HG03469 (cell line): ENCODE results near the gene CADM1.
A peak's percentile ranks its signal among the peaks of the same experiment; 100 is the strongest.

ENCODE experiments used
- ATAC-seq: cut with Tn5 transposase; IDR thresholded peaks from one replicate; pipeline ENCODE4 v1.9.1; 2021; ENCODE audit warnings: mild to moderate bottlenecking, moderate library complexity, moderate number of reproducible peaks; ENCODE audit not compliant: unreplicated experiment

Gene CADM1

DNA sequence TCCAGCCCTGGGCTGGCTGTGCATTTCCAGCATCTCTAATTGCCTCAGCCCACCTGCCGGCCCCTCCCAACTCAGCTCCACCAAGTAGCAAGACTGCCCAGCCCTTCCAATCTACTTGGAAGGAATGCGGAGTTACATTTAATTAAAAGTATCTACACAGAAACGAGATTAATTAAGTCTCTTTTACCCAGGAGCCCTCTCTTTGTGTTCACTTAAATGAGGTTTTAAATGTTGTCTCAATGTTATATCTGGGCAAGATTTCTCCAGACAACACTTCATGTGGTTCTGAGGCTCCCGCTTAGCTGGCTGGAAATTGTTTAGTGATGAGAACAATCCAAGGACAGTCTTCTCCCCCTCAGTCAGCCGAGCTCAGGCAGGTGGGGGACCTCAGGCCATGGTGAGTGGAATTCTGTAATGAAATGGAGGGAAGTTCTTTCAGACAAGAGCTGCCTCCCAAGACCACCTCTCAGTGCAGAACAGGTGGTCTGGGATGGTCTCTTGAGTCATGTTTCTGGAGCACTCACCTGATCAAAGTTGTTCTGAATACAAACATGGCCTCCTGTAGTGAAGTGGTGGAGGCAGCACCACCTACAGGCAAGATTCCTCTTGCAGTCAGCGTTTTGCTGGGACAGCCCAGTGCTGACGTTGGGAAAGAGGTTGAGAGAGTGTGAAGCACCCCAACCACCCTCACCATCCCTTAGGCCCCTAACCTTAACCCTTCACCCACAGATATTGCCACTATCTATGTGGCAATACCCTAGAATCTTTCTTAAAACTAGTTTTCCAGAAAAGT is 371.6 kb downstream of the CADM1 start:
- ATAC-seq: no peak

DNA sequence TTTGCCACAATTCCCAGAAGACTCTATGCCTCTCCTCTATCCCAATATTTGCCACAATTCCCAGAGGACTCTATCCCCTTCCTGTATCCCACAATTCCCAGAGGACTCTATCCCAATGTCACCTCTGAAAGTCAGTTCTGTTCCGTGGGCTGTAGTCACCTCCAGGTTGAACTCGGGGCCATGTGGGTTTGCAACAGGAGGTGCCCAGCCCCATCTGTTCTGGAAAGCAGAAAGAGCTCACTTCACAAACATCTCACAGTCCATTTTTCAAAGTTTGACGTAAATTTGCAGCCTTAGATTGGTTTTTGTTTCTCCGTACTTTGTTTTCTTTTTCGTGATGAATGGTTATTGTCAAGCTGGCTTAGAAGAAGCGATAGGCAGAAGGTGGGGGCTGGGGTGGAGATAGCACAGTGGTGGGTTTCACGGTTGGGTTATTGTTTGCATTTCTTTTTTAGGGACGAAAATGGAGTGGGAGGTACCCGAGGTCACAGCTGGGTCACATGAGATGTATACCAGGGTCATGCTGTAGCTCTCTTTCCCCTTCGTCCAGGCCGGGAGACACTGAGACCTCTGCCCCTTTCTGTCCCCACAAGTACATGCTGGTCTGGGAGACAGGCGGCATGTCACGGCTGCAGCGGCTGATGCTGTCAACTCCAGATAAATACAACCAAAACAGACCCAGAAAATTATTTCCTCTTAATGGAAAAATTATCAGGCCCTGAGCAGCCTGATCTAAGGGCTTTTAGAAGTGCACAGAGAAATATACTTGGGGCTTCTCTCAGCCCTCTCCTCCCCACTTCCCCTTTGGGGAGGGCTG is 374.5 kb downstream of the CADM1 start:
- no peak for ATAC-seq

DNA sequence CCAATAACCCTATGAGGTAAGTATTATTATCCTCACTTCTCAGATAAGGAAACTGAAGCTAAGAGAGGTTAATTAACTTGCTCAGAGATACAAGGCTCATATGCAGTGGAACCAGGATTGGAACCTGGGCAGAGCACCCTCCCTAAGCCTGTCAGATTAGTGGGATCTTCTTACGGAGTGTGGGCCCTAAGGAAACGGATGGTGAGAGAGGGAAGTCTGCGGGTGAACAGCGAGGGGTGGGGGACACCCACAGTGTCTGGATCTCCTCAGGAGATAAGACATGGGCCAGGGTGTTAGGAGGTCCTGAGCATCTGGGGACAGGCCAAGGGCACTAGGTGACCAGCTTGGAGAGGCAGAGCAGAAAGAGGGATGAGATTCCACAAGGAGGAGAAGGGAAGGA is 376.0 kb downstream of the CADM1 start:
- no peak for ATAC-seq

DNA sequence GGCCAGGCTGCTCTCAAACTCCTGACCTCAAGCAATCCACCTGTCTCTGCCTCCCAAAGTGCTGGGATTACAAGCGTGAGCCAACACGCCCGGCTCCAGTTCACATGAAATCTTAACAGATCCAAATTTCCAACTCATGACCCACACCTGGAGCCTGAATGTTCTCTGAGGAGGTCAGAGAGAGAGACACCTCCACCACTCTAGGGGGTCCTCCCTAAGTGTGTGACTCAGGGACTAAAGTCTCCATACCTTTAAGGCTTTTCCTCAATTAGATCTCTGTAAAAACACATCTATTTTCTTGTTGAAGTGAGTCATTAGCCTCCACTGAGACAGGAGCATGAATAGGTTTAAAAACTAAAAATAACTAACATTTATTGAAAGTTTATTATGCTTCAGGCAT is 376.4 kb downstream of the CADM1 start:
- ATAC-seq: no peak

DNA sequence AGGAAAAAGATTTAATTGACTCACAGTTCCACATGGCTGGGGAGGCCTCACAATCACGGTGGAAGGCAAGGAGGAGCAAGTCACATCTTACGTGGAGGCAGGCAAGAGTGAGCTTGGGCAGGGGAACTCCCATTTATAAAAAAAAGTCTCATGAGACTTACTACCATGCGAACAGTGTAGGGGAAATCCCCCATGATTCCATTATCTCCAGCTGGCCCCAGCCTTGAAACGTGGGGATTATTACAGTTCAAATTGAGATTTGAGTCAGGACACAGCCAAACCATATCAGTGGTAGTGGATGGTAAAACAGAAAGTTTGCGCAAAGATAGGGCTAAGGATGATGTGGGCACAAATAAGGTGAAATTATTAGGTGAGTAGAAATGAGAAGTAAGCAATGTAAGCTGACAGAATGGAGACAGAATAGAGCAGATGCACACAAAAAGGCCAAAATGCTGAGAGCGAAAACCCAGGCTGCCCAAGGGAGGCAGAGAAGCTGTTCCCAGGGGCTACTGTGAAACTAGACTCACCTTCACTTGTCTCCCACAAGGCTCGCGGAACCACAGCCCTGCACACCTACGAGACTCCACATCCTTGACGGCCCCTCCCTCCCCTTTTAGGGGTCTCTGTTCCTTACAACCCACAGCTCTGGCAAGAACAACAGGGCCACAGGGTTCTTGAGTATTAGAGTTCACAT is 377.6 kb downstream of the CADM1 start:
- ATAC-seq: peak; percentile 63

DNA sequence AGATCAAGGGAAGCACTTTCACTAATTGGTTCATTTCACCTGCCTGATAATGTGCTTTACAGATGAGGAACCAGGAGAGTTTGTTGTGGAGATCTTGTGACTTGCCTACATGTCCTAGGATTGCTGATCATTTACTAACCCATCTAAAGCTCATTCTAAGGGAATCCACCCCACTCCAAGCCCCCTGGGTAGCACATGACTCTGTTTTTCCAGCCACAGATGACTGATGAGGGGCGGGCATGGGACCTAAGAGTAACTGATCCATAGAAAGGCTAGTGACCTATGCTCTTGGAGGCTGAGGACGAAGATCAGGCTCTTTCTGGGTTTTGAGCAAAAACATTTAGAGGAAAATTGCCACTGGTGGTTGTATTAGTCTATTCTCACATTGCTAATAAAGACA is 378.1 kb downstream of the CADM1 start:
- ATAC-seq: no peak

DNA sequence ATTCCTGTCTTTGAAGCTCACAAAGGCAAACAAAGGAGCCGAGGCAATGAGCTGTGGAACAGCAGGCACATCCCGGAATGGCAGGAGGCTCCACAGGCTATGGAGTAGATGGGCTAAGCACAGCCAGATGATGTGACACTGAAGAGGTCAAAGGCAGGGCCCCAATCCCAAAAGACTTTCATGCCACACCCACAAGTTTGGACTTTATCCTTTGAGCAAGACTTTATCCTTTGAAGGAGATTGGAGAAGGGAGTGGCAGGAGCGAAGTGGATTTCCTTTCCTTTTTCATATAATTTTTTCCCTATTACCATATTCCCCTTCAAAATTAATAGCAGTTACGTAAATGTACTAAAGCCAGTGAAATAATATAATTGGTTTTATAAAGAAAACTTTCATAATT is 379.4 kb downstream of the CADM1 start:
- no peak for ATAC-seq

DNA sequence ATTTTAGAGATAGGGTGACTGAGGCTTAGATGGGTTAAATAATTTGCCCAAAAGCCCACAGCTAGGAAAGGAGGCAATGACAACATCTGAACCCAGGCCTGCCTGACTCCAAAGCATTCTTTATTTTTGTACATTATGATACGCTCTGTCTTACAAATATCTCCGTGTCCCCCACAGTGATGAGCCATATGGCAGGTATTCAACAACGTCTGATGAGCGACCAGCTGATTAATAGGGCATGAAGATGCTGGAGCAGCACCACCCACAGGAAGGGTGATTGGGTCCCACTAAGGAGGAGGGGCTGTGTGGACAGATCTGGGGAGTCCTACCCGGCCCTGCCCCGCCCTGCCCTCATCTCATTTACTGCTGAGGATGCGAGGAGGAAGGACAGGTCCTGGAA is 380.6 kb downstream of the CADM1 start:
- no peak for ATAC-seq

DNA sequence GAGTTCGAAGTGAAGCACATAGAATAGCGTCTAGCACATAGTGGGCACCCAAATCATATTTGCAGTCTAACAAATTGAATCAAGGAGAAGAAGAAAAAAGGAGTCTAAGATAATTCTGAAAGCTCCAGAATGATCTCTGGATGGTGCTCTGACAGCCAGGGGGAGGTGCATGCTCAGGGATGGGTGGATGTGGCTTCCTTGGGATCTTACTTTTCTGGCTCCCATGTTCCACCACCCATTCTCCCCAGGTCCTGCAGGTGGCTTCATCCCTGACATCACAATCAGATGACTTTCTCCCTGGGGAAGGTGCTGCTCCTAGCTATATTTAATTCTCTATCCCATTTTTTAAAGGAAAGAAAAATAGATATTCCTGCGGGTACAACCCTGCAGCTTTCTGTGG is 381.9 kb downstream of the CADM1 start:
- no peak for ATAC-seq
